UCSD-AML1 (cell line): ENCODE results near the gene COBL.

Experiments
- DNase-seq: peaks from one replicate; lab custom pipeline; 2025; ENCODE audit not compliant: unreplicated experiment; lab: John Stamatoyannopoulos, UW

The COBL gene

GRCh38 chr7:51152706-51153200 lies 163.9 kb downstream of the COBL start:
- no peak for DNase-seq

DNA sequence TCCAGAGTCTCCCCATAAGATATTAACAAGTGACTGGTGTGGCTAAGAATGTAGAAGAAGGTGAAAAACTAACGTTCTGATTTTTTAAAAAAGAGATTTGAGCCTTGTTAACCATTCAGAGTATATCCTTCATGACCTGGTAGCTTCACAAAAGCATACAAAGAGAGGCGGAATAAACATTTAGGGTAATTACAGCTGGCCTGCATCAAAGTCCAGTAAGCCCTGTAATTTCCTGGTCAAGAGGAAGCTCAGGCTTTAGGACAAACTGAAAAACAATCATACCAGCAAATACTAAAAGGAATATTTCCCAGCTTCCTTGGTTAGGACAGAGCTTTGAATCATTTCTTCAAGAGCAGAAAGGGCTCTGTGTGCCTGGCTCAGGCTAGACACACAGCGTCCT lies 165.2 kb downstream of the COBL start:
- no peak for DNase-seq

DNA sequence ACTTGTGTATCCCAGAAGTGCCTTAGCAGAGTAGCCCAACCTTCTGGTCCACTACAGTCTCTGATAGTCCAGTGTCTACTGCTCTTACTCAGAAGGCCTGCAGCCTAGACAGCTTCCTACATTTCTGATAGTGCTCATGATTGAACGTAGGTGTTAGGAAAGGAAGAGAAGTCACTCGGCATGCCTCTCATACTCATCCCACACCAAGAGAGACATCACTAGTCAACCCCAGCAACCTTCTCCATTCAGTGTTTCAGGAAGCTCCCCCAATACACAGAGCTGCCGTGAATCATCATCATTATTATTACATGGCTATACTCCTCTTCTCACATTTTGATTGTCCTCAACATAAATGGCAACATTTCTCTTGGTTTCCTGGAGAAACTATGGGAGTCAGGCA lies 166.4 kb downstream of the COBL start:
- DNase-seq: no peak

DNA sequence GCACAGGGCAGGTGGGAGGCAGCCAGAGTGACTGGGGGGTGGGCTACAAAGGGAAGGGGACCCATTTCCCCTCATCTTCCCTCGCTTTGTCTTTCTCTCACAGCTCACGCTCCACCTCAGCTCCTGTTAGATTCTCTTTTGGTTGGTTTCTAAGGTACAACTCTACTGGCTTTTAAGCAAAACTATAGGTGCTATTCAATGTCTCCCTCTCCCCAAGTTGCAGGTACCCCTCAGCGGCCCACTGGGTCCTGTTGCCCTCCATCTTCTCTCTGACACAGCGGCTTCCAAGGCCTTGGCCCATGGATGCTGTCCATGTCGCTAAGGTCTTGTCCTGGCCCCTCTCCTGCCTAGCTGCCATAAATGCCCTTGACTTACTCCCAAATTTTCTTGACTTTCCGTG lies 168.4 kb downstream of the COBL start:
- no peak for DNase-seq

GRCh38 chr7:51146816-51147586 lies 169.6 kb downstream of the COBL start:
- no peak for DNase-seq

GRCh38 chr7:51144178-51144577 lies 172.4 kb downstream of the COBL start:
- no peak for DNase-seq

DNA sequence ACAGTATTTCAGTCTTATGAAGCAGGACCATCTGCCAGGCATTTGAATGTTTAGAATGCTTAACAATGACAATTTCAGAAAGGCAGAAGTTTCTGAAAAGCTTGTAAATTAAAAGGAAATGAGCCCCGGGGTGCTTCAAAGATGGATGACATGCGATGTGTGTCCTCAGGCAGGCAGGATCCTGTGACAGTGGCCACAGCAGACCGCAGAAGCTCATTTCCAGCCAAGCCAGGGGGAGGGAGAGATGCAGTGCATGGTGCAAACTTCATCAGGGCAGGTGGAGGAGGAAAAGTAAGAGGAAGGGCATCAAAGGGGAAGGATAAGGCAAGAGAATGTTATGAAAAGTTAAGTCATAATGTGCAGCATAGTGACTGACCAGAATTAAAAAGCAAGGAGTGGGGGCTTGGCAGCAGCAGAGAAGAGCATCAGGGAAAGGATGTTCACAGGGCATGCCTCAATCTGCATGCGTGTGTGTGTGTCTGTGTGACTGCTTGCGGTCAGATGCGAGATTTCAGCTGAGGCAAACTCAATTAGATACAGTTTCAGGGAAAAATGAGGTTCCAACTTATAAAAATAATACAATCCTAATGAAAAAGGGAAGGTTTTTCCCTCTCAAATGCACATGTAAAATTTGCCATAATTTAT lies 173.7 kb downstream of the COBL start:
- no peak for DNase-seq

- DNase-seq: no peak
These were observed 175.1 kb downstream of the COBL start for GRCh38 chr7:51141451-51142003.

GRCh38 chr7:51140199-51141164 lies 176.1 kb downstream of the COBL start:
- DNase-seq: no peak

DNA sequence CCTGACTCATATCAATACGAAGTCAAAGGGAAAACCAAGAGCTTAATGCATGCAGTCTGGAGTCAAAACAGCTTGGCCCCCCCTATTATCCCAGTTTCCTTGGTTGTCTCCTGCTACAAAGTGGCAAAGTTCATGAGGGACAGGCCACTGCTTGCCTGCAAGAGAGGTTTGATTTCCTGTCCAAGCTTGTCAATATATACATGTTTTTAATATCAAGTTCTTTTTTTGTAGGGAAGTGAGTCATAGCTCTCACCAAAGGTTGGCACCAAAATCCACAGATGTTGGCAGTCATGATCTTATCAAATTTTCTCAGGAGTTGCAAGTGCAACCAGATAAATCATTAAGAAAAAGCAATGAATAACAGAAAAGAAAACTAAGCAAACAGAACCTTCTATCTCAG lies 176.8 kb downstream of the COBL start:
- no peak for DNase-seq

DNA sequence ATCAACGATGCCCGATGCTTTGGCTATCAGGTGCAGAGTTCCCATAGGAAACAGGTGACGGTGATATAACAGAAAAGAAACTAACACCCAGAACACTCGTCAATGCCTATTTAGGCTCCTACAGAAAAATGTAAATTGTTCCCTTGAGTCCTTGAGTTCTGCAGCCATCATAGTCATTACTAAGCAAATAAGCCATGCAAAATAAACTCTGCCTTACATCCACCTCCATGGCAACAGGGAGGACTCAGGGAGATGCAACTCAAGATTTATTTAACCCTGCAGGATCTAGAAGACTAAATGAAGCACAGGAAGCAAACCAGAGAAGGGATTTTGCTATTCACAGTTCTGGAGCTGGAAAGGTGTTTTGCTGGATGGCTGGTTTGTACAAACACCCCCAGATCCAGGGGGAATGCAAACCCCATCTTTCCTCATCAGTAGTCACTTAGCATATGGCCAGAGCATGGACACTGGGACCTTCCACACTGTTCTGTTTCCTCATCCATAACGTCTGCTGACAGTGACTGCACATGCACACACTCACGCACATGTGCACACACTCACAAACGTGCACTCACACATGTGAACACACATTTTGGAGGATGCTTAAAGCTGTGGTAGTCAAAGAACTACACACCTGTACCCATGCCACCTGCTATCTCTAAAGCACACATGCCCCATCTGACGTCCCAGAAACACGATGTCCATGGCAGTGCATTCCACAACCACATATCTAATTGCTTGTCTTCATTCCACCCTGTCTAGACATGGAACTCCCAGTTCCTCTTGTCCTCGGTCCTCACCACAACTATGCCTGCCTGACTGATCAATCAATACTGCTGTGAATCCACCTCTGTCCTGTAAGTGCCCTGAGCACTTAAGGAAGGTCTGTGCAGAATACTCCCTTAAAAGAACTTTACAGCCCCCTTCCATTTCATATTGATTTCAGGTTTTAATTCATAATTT lies 178.2 kb downstream of the COBL start:
- no peak for DNase-seq

GRCh38 chr7:51135576-51135975 lies 181.0 kb downstream of the COBL start:
- no peak for DNase-seq

GRCh38 chr7:51134013-51134441 lies 182.6 kb downstream of the COBL start:
- no peak for DNase-seq

- DNase-seq: no peak
These were observed 183.9 kb downstream of the COBL start for GRCh38 chr7:51132661-51133060.

DNA sequence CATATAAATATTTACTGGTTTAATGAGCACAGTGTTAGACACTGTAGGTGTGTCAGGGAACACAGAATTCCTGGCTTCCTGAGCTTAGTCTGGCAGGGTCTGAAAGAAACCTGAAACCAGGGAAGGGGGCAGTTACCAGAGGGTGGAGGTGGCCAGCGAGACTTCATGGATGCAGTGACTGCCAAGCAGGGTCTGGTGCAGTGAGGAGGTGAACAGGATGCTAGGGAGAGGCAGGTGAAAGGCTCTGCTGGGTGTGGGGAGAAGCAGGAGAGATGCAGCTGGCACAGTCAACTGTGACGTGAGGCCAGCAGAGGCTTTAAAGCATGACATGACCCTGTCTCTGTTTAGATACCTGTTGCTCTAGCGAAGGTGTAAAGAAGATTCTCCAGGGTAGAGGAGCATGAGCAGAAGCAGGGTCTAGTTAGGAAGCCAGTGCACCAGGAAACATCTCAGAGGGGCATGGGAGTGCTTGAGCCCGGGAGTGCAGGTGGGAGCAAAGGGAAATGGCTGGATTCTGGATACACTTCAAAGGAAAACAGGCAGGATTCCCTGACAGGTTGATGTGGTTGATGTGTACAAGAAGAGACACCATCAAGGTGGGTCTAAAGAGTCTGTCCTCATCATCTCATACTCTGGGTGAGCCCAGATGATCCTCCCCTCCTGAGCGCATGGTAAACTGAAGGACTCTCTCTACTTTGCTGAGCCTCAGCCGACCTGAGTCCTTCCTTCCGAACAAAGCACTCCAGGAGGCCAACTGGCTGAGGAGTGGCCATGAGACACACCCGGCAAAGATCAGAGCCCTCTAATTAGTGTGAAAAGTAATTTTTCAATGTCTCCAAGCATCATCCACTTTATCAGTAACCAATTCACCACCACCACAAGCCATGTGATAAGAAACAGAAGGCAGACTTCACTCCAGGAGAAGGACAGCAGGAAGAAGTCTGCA lies 186.8 kb downstream of the COBL start:
- no peak for DNase-seq

DNA sequence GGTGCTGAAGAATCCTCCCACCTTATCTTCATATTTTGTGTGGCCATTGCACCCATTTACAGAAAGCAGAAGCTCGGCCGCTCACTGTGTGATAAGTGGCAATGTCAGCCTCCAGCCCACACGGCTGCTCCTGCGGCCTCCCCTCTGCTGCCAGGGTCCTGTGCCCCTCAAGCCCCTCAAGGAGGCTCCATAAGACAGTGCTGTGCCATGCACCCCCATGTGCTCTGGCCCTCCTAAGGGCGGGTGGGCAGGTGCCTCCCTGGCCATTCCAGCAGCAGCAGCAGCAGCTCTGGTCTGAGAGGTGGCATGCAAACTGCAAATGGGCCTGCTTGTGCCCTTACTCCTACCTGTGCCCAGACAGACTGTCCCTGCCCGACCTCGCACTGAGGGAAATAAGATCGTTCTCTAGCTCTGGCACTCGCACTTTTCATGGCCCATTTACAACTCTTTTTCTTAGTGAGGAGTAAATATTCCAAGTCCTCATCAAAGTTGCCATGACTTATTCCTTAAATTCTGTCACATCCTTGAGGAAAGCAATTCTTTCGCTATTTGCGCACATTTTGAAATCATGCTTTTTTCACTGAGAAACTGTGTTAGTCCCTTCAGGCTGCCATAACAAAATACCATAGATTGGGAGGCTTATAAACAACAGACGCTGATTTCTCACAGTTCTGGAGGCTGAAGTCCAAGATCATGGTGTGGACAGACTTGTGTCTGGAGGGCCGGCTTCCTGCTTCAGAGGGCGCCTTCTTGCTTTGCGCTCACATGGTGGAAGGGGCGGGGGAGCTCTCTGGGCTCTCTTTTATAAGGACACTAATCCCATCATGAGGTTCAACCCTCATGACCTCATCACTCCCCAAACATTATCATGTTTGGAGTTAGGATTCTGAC lies 187.8 kb downstream of the COBL start:
- no peak for DNase-seq

GRCh38 chr7:51127618-51127904 lies 189.0 kb downstream of the COBL start:
- no peak for DNase-seq
